Stimulated activated CD8-positive, alpha-beta memory T cell treated with anti-CD3 and anti-CD28 coated beads, Interleukin-4, amount 100 ng/mL, for 24 hours (primary cell): ENCODE results near the gene ASTN1.

Experiments
- DNase-seq: peaks from one replicate; pipeline ENCODE4 v3.0.0-alpha.2; 2020; ENCODE audit warnings: low read depth

The ASTN1 gene

DNA sequence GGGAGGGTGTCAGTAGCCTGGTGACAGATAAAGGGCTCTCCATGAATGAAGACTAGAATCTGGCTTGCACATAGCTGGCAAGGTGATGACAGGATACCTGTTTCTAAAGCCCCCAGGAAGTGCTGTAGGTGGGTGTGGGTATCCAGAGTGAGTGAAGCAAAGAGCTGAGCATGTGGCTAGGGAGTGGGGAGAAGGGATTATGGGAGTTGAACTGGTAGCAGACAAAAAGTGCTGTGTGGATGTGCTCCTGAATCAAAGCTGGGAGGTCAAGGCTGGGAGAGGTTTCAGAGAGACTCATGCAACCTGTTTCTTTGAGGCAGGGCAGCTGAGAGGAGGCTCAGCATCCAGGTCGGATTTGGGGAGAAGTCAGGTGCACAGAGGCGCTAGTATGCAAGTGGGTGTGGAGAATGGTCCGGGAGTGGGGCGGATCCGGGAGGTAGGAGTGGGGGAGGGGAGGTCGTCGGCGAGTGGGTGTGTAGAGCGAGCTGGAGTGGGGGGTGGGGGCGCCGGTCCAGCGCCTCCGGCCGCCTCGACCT lies 600 bp downstream of the ASTN1 start:
- no peak for DNase-seq

DNA sequence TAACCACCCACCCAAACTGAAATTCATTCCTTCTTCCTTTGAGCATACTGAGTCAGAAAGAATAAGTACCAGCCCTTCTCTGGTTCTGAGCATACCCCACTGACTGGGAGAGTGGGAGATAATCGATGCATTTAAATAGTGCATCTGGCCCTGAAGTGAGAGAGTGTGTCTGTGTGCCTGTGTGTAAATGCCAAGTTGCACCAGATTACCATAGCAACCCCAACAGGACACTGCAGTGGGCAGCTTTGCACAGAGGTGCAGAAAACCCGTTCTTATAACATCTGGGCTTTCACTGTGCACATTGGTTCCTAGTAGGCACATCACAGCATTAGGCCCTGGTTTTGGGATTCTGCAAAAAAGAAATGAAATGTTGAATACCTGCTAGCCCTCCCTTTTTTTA lies 2.3 kb downstream of the ASTN1 start:
- DNase-seq, result no peak

- DNase-seq, result no peak
Measured at GRCh38 chr1:177146499-177146898, 18.0 kb downstream of the ASTN1 start.

- DNase-seq, result no peak
Measured at GRCh38 chr1:177145106-177146070, 19.1 kb downstream of the ASTN1 start.

DNA sequence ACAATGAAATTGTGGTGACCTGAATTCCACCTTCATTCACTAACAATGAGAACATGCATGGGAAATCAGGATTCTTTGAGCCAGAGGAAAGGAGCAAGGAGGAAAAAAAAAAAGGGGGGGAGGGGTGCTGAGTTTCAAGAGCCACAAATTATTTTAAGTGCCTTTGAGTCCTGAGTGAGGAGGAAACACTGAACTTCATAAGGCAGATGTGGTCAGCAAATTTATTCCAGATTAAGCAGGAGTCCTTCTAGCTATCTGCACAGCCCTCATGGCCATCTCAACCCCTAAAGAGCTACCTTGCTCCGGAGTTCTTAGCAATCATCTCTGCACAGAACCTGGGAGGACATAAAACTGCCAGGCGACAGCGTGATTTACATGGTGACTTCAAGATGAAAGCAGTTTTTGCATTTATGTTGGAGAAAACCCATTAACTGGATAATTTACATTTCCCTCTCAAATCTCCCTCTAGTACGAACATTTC lies 21.7 kb downstream of the ASTN1 start:
- no peak for DNase-seq

DNA sequence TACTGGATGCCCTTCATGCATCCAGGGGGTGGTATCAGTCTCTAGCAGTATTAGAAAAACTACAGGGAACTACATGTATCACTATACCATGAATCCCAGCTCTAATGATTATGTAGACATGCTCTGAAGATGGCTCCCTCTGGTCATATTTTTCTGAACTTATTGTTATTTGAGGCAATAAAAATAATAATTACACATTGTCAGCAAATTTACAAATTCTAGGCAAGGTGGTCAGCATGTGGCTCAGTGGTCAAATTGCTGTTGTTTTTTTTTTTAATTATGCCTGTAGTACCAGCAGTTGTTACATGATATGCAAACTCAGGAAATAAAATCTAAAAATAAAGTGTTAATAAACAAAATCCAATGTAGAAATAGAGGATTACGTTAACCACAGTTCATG lies 22.5 kb downstream of the ASTN1 start:
- DNase-seq, result no peak

GRCh38 chr1:177138347-177138746 lies 26.2 kb downstream of the ASTN1 start:
- DNase-seq, result no peak

DNA sequence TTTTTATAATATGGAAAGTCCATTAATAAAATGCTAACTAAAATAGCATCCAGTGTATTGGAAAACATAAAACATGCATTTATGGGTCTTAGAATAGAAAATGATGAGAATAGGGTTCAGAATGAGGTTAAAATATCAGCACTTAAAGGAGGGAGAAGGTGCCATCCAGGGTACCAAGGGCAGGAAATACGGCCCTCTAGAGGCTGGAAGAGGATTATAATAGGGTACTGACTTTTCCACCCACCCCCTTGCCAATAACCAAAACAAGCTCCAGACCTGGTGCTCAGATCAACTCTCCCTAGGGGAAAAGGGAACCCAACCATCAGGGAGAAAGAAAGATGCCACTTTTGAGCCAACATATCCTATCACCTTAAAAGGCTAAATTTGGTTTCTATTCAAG lies 26.7 kb downstream of the ASTN1 start:
- DNase-seq, result no peak

- no peak for DNase-seq
Measured at GRCh38 chr1:177135250-177135649, 29.3 kb downstream of the ASTN1 start.

DNA sequence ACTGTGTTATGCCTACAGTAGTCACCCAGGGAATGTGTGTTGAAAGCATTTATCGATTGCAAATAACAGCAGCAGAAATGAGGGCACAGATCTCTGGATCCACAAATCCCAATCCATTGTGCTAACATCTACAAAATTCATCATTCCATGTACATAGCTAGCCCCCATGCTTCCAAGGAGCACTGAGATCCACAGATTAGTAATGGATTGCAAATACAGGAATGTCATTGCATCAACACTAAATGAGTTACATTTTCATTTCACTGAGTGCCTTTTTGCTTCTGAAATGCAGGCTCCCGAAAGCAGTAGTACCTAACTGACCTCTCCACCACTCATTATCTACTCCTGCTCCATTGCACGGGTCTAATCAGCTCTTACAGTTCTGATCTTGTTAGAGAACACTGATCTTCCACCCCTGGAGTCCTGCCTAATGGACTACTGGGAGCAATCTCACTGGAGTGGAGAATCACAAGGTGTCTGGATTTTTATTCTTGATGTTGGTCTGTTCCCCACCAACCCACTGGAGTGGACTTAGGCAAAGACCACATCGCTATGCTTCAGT lies 30.5 kb downstream of the ASTN1 start:
- DNase-seq, result no peak

- no peak for DNase-seq
Measured at GRCh38 chr1:177132141-177132540, 32.4 kb downstream of the ASTN1 start.

GRCh38 chr1:177131723-177132122 lies 32.8 kb downstream of the ASTN1 start:
- no peak for DNase-seq

DNA sequence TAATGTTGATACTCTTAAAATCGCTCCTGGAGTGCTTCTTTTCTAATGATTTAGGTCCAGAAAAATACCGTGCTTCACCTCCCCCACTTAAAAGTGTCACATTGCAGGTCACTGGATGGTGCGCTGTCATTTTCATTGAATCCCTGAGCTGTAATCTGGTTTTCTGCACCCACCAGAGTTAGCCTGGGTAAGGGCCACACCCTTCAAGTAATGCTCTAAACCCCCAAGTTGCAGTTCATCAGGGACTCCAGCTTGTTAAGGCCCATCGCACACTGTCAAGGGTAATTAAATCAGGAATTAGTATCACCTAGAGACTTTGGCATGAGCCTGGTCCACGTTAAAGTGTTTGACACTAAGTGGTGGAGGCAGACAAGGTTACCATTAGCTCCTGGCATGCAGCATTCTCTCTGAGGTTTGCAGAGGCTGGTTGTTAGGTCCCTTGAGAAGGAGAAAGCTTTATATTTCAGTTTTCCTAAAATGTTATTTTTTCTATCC lies 34.0 kb downstream of the ASTN1 start:
- DNase-seq, result no peak

DNA sequence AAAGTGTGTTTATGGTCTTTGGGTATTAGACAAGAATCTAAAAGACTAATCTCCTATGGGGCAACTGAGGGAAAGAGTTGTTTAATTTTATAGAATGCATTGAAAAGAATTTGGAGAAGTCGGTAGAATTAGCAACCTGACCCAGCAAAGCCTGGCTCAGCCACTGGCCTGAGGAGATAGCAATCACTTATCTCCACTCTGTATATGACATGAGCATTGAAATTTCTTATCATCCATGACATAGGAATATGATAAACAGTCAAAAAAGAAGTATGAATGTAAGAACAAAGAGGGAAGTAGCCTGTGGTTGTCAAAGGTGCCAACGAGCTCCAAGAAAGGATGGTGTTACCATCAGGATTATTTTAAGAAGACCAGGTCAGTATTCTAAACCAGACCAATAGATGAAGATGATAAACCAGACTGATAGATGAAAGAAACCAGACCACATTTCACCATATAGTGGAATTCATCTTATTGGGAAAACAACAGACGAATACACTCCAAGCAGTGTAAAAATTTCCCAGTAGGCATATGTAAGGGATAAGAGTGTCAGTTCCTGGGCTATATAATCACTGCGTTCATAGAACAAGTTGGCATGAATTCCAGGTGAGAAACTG lies 35.7 kb downstream of the ASTN1 start:
- DNase-seq, result no peak

- DNase-seq, result no peak
Measured at GRCh38 chr1:177126267-177126666, 38.2 kb downstream of the ASTN1 start.

GRCh38 chr1:177124577-177125278 lies 39.8 kb downstream of the ASTN1 start:
- no peak for DNase-seq

DNA sequence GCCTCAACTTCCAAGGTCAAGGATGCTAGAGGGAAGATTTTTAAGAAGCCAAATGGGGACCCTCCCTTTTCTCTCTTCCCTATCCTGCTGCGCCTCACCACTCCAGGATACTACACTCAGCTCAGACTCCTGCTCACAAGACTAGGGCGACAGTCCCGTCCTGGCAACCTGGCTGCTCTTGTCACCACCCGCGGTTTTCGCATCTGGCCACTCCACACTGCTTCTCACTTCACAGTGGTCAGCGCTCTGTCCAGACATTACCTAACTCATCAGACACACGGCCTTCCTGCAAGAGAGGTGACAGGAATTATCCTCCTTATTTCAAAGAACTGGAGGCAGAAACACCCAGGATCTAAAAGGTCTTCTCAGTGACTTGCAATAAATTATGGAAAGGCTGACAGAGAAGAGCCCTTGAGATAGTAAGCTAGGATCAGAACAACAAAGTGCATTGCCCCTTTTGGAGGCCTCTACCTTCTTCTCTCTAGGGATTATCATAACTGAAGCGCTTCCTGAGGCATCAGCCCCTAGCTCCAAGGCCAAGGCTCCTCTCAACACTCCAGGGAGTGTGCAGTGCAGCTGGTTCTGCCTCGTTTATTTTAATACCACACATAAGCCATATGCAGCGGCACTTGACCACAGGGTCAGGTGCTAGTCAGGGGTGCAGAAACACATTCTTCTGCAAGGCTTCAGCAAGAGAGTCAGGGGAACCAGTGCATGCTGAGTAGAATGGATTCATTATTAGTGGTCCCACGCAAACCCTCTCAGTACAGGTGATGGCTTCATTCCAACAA lies 41.9 kb downstream of the ASTN1 start:
- no peak for DNase-seq

DNA sequence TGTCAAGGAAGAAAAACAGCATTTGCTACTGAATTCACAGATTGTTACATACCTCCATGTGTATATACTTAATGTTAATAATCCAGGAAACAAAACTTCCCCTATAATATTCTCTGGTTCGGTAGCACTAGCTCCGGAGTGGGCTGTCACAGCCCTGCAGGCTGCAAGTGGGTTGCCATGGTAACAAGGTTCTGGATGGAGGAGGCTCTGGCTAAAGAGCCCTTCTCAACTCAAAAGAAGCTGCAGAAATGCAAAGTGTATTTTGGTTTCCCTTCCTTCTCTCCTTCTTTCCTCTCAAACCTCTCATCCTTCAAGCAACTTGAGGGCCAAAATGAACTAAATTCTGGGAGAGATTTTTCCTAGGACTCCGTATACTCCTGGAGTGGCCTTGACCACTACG lies 45.2 kb downstream of the ASTN1 start:
- no peak for DNase-seq

GRCh38 chr1:177118901-177119300 lies 45.6 kb downstream of the ASTN1 start:
- no peak for DNase-seq

DNA sequence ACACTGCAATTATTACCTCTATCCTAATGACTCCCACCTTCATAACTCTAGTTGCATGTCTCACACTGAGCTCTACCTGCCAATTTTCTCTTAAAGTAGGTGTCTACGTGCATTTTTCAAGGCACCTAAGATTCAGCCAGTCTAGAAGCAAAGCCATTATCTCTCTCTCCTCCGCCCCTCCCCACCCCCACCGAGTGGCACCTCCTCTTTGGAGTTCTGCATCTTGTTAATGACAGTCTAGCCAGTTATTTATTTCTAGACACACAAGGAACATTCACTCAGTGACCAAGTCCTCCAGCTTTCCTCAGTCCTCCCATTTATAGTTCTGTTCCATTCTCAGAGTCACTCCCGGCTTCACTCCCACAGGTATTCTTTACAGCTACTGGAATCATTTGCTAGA lies 47.6 kb downstream of the ASTN1 start:
- DNase-seq, result no peak
